GM23338 (cell line): ENCODE data around the gene APOC1. TPM values are rescaled to one million over a fixed set of nuclear protein-coding genes. Genes with fewer than 3 reads are reported as not detected.

ENCODE experiments used
- ATAC-seq: fragments of 200-7000 bp; cut with Tn5 transposase; 3 replicates; pipeline ENCODE4 v1.9.1; 2020
- DNase-seq: peaks from one replicate; pipeline ENCODE4 v3.0.0-alpha.2; 2015; ENCODE audit warnings: low spot score
- H2AFZ ChIP-seq: fragments of 200-600 bp; sonication (generic); 2 replicates; pipeline ENCODE4 v1.8.0; 2016; ENCODE audit warnings: antibody characterized with exemption, mild to moderate bottlenecking, moderate library complexity
- H3F3A ChIP-seq: fragments of 200-600 bp; sonication (generic); replicated peaks from 2 replicates; pipeline ENCODE4 v1.8.0; 2017; ENCODE audit warnings: antibody characterized with exemption, mixed run types, low read depth
- H3K27ac ChIP-seq: fragments of 200-600 bp; sonication (generic); 2 replicates; pipeline ENCODE4 v1.6.1; 2016; ENCODE audit warnings: low read depth
- H3K27me3 ChIP-seq: fragments of 200-600 bp; sonication (generic); 2 replicates; pipeline ENCODE4 v1.8.0; 2016; ENCODE audit warnings: mild to moderate bottlenecking, mixed run types, moderate library complexity; ENCODE audit not compliant: insufficient read depth
- H3K36me3 ChIP-seq: fragments of 200-600 bp; sonication (generic); 2 replicates; pipeline ENCODE4 v1.8.0; 2016; ENCODE audit warnings: mild to moderate bottlenecking; ENCODE audit not compliant: insufficient read depth
- H3K4me1 ChIP-seq: fragments of 200-600 bp; sonication (generic); 2 replicates; pipeline ENCODE4 v1.8.0; 2016; ENCODE audit warnings: mild to moderate bottlenecking, moderate library complexity; ENCODE audit not compliant: insufficient read depth
- H3K4me2 ChIP-seq: fragments of 200-600 bp; sonication (generic); 2 replicates; pipeline ENCODE4 v1.7.1; 2017; ENCODE audit warnings: mixed run types
- H3K4me3 ChIP-seq: fragments of 200-600 bp; sonication (generic); 2 replicates; pipeline ENCODE4 v1.6.1; 2016; ENCODE audit warnings: mixed run types
- H3K79me2 ChIP-seq: fragments of 200-600 bp; sonication (generic); replicated peaks from 2 replicates; pipeline ENCODE4 v1.8.0; 2017; ENCODE audit warnings: mild to moderate bottlenecking; ENCODE audit not compliant: insufficient read depth
- H3K9me2 ChIP-seq: fragments of 200-600 bp; sonication (generic); 2 replicates; pipeline ENCODE4 v1.8.0; 2017; ENCODE audit not compliant: insufficient read depth
- H4K20me1 ChIP-seq: fragments of 200-600 bp; sonication (generic); replicated peaks from 2 replicates; pipeline ENCODE4 v1.8.0; 2017; ENCODE audit warnings: mild to moderate bottlenecking; ENCODE audit not compliant: insufficient read depth
- H3K27ac Mint-ChIP-seq: 2 replicates; pipeline ENCODE4 v1.8.0; 2020; ENCODE audit warnings: inconsistent platforms, mild to moderate bottlenecking, moderate library complexity, mixed read lengths
- H3K27me3 Mint-ChIP-seq: 3 replicates; pipeline ENCODE4 v1.8.0; 2022; ENCODE audit warnings: low read depth, mild to moderate bottlenecking, moderate library complexity, mixed read lengths, inconsistent platforms; ENCODE audit not compliant: insufficient read depth, poor library complexity
- H3K36me3 Mint-ChIP-seq: 3 replicates; pipeline ENCODE4 v1.8.0; 2021; ENCODE audit warnings: low read depth, mild to moderate bottlenecking, inconsistent platforms, moderate library complexity, mixed read lengths
- H3K4me1 Mint-ChIP-seq: 3 replicates; pipeline ENCODE4 v1.8.0; 2020; ENCODE audit warnings: mild to moderate bottlenecking, inconsistent platforms, mixed read lengths
- H3K4me3 Mint-ChIP-seq: 3 replicates; pipeline ENCODE4 v1.8.0; 2021; ENCODE audit warnings: moderate library complexity, mild to moderate bottlenecking, inconsistent platforms, mixed read lengths
- H3K9me3 Mint-ChIP-seq: 3 replicates; pipeline ENCODE4 v1.8.0; 2020; ENCODE audit warnings: moderate library complexity, mild to moderate bottlenecking, inconsistent platforms, mixed read lengths
- CREB1 ChIP-seq: fragments of 250-450 bp; sonication (Bioruptor Pico); IDR thresholded peaks from 2 replicates; pipeline ENCODE4 v1.5.0; 2020; ENCODE audit warnings: low read depth, mild to moderate bottlenecking, moderate library complexity
- CTCF ChIP-seq, 2 experiments: fragments of 200-600 bp in 1 of 2; sonication (generic) in 1 of 2; conservative IDR thresholded peaks; 2 replicates each; pipeline versions ENCODE4 v1.5.1 to v1.6.1; 2016 to 2017; ENCODE audit warnings: antibody characterized with exemption in 2 of 2, low read depth in 2 of 2, mild to moderate bottlenecking in 2 of 2, moderate library complexity in 1 of 2
- ETS1 ChIP-seq: IDR thresholded peaks from 2 replicates; pipeline ENCODE4 v1.6.1; 2016; ENCODE audit warnings: antibody characterized with exemption
- JUNB ChIP-seq: IDR thresholded peaks from one replicate; pipeline ENCODE4 v1.6.1; 2016; ENCODE audit warnings: antibody characterized with exemption; ENCODE audit not compliant: unreplicated experiment
- NANOG ChIP-seq: IDR thresholded peaks from 2 replicates; pipeline ENCODE4 v1.6.1; 2016; ENCODE audit warnings: antibody characterized with exemption, borderline replicate concordance
- POLR2AphosphoS5 ChIP-seq: IDR thresholded peaks from 2 replicates; pipeline ENCODE4 v1.6.1; 2016; ENCODE audit warnings: antibody characterized with exemption, low read depth
- REST ChIP-seq: IDR thresholded peaks from one replicate; pipeline ENCODE4 v1.6.1; 2018; ENCODE audit warnings: antibody characterized with exemption; ENCODE audit not compliant: unreplicated experiment
- STAT1 ChIP-seq: IDR thresholded peaks from one replicate; pipeline ENCODE4 v1.6.1; 2016; ENCODE audit warnings: antibody characterized with exemption; ENCODE audit not compliant: unreplicated experiment
- ZNF462 ChIP-seq: fragments of 250-450 bp; sonication (Bioruptor Pico); IDR thresholded peaks from 2 replicates; pipeline ENCODE4 v1.5.0; 2020; ENCODE audit warnings: mild to moderate bottlenecking, moderate library complexity
- polyA plus RNA-seq: library from polyadenylated mRNA; unstranded; fragments of >200 nt; fragmentation: Nextera tagmentation; extraction: Ambion mirVana; gene quantifications from 2 replicates; pipeline ENCODE4 v1.2.1, GENCODE V29; 2016
- total RNA-seq: library from RNA; depleted of rRNA; stranded (reverse); fragments of >200 nt; shearing (Covaris generic); gene quantifications from 2 replicates; pipeline ENCODE4 v1.2.3, GENCODE V29; 2014

The APOC1 gene
- total and polyA plus RNA-seq, 2 experiments from 2014 or later = 26.8 to 221 TPM

- no peak for TF ChIP-seq ZNF462 (CRISPR knock-in tag)
- TF ChIP-seq POLR2AphosphoS5 = no peak; the same call in 1 of the 2 replicates
- TF ChIP-seq CREB1 (CRISPR knock-in tag) = 0 out of 2 replicates have a peak, but pooled peaks have one; percentile 4
- no peak for TF ChIP-seq NANOG
- no peak for TF ChIP-seq JUNB
Measured at GRCh38 chr19:44903602-44904425, 10.6 kb upstream of the APOC1 start (continued).

GRCh38 chr19:44904426-44904994 is 9.9 kb upstream of the APOC1 start:
- H3K9me3 Mint-ChIP-seq = peaks cover 2% of the 10 kb centered on the region; the same call in 1 of the 3 replicates
- Histone ChIP-seq H2AFZ (no peak overlapping the region), H3K4me2 (no peak overlapping the region; the same call in 1 of the 2 replicates), H3K9me2 (no peaks in the 10 kb centered on the region), H3K4me1 (peaks cover 17% of the 10 kb centered on the region), H4K20me1 (no peaks in the 10 kb centered on the region; the same call in 1 of the 2 replicates), H3K4me3 (peak overlapping the region; percentile 95), H3K36me3 (peaks cover 30% of the 10 kb centered on the region), H3F3A (peaks cover 58% of the 10 kb centered on the region), H3K79me2 (peaks cover 17% of the 10 kb centered on the region), H3K27ac (peak overlapping the region; percentile 99; the same call in 1 of the 2 replicates), H3K27me3 (no peaks in the 10 kb centered on the region)
- DNase-seq (peak; percentile 79), ATAC-seq (peak; percentile 12)
- H3K36me3 Mint-ChIP-seq = peaks cover 67% of the 10 kb centered on the region
- H3K4me1 Mint-ChIP-seq = peaks cover 17% of the 10 kb centered on the region
- peaks cover 38% of the 10 kb centered on the region for H3K27me3 Mint-ChIP-seq
- peak overlapping the region; percentile 97 for H3K4me3 Mint-ChIP-seq
- peak; percentile 73 to 74 for TF ChIP-seq CTCF (conservative IDR thresholded peaks at IDR 0.05; ENCODE audit: low read depth in 2 of 2)
- TF ChIP-seq POLR2AphosphoS5 = no peak; the same call in 1 of the 2 replicates
- TF ChIP-seq STAT1 = no peak
- TF ChIP-seq REST = no peak
- no peak for TF ChIP-seq ETS1
- H3K27ac Mint-ChIP-seq = 0 out of 2 replicates have a peak overlapping the region, but pooled peaks have one; percentile 52
